KMS-11 (cell line): ENCODE data around the gene CNNM3.

Experiments used
- H2AFZ ChIP-seq: fragments of 200-600 bp; sonication (generic); 2 replicates; pipeline ENCODE4 v1.6.1; 2016; ENCODE audit warnings: antibody characterized with exemption, mixed run types, low read depth
- H3K27ac ChIP-seq: fragments of 200-600 bp; sonication (generic); 2 replicates; pipeline ENCODE4 v1.6.1; 2016; ENCODE audit warnings: mild to moderate bottlenecking, mixed run types
- H3K27me3 ChIP-seq: fragments of 200-600 bp; sonication (generic); 2 replicates; pipeline ENCODE4 v1.6.1; 2017; ENCODE audit warnings: mild to moderate bottlenecking, low read depth, mixed run types, moderate library complexity; ENCODE audit not compliant: insufficient read depth
- H3K36me3 ChIP-seq: fragments of 200-600 bp; sonication (generic); 2 replicates; pipeline ENCODE4 v1.6.1; 2017; ENCODE audit warnings: mild to moderate bottlenecking, mixed run types; ENCODE audit not compliant: insufficient read depth
- H3K4me1 ChIP-seq: fragments of 200-600 bp; sonication (generic); 2 replicates; pipeline ENCODE4 v1.6.1; 2016; ENCODE audit warnings: mild to moderate bottlenecking, low read depth, mixed run types; ENCODE audit not compliant: poor library complexity, severe bottlenecking
- H3K4me2 ChIP-seq: fragments of 200-600 bp; sonication (generic); 2 replicates; pipeline ENCODE4 v1.7.0; 2016; ENCODE audit warnings: mild to moderate bottlenecking, mixed run types
- H3K4me3 ChIP-seq: fragments of 200-600 bp; sonication (generic); IDR thresholded peaks from 2 replicates; pipeline ENCODE4 v1.6.1; 2017; ENCODE audit warnings: low read depth, low read length, mixed read lengths; ENCODE audit not compliant: insufficient read depth
- H3K79me2 ChIP-seq: fragments of 200-600 bp; sonication (generic); 2 replicates; pipeline ENCODE4 v1.6.1; 2016; ENCODE audit warnings: low read depth, mixed run types; ENCODE audit not compliant: insufficient read depth
- H3K9ac ChIP-seq: fragments of 200-600 bp; sonication (generic); 2 replicates; pipeline ENCODE4 v1.6.1; 2016; ENCODE audit warnings: mild to moderate bottlenecking, mixed run types
- H4K20me1 ChIP-seq: fragments of 200-600 bp; sonication (generic); 2 replicates; pipeline ENCODE4 v1.6.1; 2016; ENCODE audit warnings: mild to moderate bottlenecking, mixed run types; ENCODE audit not compliant: insufficient read depth
- CTCF ChIP-seq: fragments of 200-600 bp; sonication (generic); conservative IDR thresholded peaks from 2 replicates; pipeline ENCODE4 v1.6.1; 2017; ENCODE audit warnings: low read depth, mild to moderate bottlenecking, antibody characterized with exemption, low read length, moderate library complexity, mixed read lengths

The CNNM3 gene

GRCh38 chr2:96775160-96775559 lies 40.9 kb upstream of the CNNM3 start:
- Histone ChIP-seq H4K20me1 (no peaks in the 10 kb centered on the region), H3K9ac (no peak overlapping the region), H3K79me2 (peaks cover 6% of the 10 kb centered on the region; the same call in 1 of the 2 replicates), H3K4me1 (peaks cover 13% of the 10 kb centered on the region), H2AFZ (no peak overlapping the region), H3K27me3 (no peaks in the 10 kb centered on the region), H3K36me3 (no peaks in the 10 kb centered on the region), H3K27ac (no peak overlapping the region), H3K4me2 (no peak overlapping the region), H3K4me3 (no peak overlapping the region)
- TF ChIP-seq CTCF, result no peak

GRCh38 chr2:96783388-96783787 lies 32.7 kb upstream of the CNNM3 start:
- no peak overlapping the region for H3K9ac ChIP-seq
- H3K27me3 ChIP-seq, result no peaks in the 10 kb centered on the region
- TF ChIP-seq CTCF, result no peak
- H3K36me3 ChIP-seq, result no peaks in the 10 kb centered on the region
- no peaks in the 10 kb centered on the region for H3K79me2 ChIP-seq
- H4K20me1 ChIP-seq, result no peaks in the 10 kb centered on the region
- no peaks in the 10 kb centered on the region for H3K4me1 ChIP-seq
- no peak overlapping the region for H3K27ac ChIP-seq
- H3K4me3 ChIP-seq, result no peak overlapping the region
- no peak overlapping the region for H2AFZ ChIP-seq
- H3K4me2 ChIP-seq, result no peak overlapping the region

- no peaks in the 10 kb centered on the region for H3K4me1 ChIP-seq
Measured at GRCh38 chr2:96787411-96787810, 28.7 kb upstream of the CNNM3 start.

GRCh38 chr2:96788442-96789244 lies 27.4 kb upstream of the CNNM3 start:
- no peak overlapping the region for H3K4me2 ChIP-seq
- H3K4me1 ChIP-seq, result no peaks in the 10 kb centered on the region
- no peaks in the 10 kb centered on the region for H3K79me2 ChIP-seq
- no peaks in the 10 kb centered on the region for H4K20me1 ChIP-seq
- TF ChIP-seq CTCF, result no peak
- H3K9ac ChIP-seq, result no peak overlapping the region
- no peaks in the 10 kb centered on the region for H3K27me3 ChIP-seq
- H3K4me3 ChIP-seq, result no peak overlapping the region
- H2AFZ ChIP-seq, result no peak overlapping the region
- H3K36me3 ChIP-seq, result no peaks in the 10 kb centered on the region
- no peak overlapping the region for H3K27ac ChIP-seq

More at GRCh38 chr2:96787411-96787810, 28.7 kb upstream of the CNNM3 start:
- H3K4me2 ChIP-seq, result no peak overlapping the region
- H3K27me3 ChIP-seq, result no peaks in the 10 kb centered on the region
- H3K9ac ChIP-seq, result no peak overlapping the region
- no peak overlapping the region for H2AFZ ChIP-seq
- H3K4me3 ChIP-seq, result no peak overlapping the region
- TF ChIP-seq CTCF, result no peak
- H4K20me1 ChIP-seq, result no peaks in the 10 kb centered on the region
- H3K36me3 ChIP-seq, result no peaks in the 10 kb centered on the region
- H3K79me2 ChIP-seq, result no peaks in the 10 kb centered on the region
- no peak overlapping the region for H3K27ac ChIP-seq
